Epithelial cell of esophagus (primary cell): ENCODE data around the gene CTNNA2.
A peak's percentile ranks its signal among the peaks of the same experiment; 100 is the strongest.

Source experiments
- DNase-seq: peaks from one replicate; pipeline ENCODE4 v3.0.0; 2010; ENCODE audit warnings: low read depth
- H3K4me3 ChIP-seq: 2 replicates; pipeline ENCODE4 v1.5.1; 2011; ENCODE audit warnings: mild to moderate bottlenecking, low read length, control low read depth
- TF ChIP-seq, protein P1 (sequence below): IDR thresholded peaks from 2 replicates; pipeline ENCODE4 v1.5.1; 2011; ENCODE audit warnings: low read depth, mild to moderate bottlenecking, low read length, control low read depth, inconsistent platforms; ENCODE audit not compliant: insufficient read depth; ENCODE audit errors: missing control alignments

CTNNA2 gene

DNA sequence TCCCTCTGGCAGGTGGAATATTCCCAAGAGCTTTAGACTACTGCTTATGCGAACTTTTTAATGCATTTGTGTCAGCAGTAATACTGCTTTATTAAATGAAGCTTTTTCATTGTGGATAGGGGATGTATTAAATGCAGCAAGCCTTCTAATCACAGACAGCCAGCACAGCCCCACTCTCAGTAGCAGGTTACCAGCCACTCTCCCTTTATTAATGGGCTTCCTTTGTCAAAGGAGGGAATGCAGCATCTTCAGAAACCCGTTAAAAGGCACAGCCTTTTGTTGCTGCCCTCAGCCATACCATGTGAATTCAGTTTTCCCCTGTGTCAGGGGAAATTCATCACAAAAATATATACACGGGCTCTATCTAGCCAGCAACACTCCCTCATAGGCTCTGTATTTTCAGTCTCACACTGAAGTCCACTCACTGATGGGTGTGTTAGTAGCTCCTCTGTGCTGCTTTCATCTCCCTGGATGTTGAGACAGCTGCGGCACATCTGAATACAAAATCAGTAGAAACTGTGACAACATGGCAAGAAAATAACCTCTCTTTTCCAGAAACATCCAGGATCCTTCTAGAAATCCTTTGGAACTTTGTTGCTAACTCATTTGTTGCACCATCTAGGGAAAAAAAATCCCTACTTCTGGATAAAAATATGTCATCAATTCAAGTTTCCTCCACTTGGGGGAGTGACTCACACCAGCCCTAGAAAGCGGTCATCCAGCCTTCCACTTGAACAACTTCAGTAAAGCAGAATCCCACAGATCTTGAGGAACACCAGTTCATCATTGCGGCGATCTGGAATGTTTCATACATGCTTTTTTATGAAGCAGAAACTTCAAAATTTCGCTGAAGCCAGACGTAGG lies 743.3 kb downstream of the CTNNA2 start:
- peak; percentile 10 for DNase-seq
- H3K4me3 ChIP-seq, result no peak overlapping the region
- TF ChIP-seq, protein P1, sequence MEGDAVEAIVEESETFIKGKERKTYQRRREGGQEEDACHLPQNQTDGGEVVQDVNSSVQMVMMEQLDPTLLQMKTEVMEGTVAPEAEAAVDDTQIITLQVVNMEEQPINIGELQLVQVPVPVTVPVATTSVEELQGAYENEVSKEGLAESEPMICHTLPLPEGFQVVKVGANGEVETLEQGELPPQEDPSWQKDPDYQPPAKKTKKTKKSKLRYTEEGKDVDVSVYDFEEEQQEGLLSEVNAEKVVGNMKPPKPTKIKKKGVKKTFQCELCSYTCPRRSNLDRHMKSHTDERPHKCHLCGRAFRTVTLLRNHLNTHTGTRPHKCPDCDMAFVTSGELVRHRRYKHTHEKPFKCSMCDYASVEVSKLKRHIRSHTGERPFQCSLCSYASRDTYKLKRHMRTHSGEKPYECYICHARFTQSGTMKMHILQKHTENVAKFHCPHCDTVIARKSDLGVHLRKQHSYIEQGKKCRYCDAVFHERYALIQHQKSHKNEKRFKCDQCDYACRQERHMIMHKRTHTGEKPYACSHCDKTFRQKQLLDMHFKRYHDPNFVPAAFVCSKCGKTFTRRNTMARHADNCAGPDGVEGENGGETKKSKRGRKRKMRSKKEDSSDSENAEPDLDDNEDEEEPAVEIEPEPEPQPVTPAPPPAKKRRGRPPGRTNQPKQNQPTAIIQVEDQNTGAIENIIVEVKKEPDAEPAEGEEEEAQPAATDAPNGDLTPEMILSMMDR, result peak; percentile 9

DNA sequence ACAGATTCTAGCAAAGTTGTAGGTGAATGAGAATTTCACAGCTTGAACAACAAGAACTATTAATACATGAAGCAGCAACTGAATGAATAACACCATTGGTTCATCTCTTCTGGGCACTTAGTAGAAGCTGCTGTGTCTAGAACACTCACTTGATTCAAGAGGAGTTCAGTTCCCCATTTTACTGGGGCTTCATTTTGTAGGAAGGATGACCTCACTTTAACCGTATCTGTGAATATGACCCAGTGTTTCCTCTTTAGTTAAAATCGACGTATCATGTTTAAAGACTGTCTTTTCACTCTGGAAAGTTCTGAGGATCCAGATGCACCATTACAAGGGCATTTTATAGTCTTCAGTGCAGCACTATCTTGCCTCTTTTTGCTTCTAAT lies 743.9 kb downstream of the CTNNA2 start:
- H3K4me3 ChIP-seq, result no peak overlapping the region
- TF ChIP-seq, protein P1, result no peak
- DNase-seq, result no peak

DNA sequence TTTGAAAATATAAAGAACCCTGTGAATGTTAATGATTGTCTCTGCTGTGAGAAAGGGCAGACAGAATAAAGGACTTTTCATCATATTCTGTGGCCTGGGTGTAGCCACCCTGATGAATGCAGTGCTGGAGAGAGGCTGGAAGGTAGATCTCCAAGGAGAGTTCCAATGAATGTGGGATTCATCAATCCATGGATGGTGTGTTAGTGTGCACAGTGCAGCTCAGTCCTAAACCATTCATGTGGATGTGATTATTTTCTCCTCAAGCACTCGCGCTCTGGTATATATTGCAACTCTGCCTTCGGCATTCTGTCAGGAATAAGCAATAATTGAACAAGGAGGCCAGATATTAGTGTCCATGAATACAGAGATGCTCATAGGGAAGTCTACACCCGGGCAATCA lies 744.6 kb downstream of the CTNNA2 start:
- TF ChIP-seq, protein P1, result no peak
- no peak for DNase-seq
- no peak overlapping the region for H3K4me3 ChIP-seq

DNA sequence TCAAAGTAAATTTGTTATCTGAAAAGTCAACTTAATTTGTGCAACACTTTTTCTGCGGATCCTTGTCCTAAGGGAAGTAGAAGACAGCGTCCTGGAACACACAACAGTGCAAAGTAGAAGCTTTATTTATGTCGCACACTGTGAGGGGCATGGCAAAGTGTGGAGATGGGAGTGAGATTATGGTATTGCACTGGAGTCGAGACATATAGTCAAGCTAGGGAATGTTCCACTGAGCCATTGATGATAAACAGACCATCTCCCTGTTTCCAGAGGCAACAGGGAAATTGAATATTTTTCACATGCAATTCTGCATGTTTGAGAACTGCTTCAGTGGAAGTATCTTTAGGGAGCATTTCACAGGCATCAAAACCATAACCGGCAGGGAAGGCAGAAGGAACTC lies 745.5 kb downstream of the CTNNA2 start:
- TF ChIP-seq, protein P1, result no peak
- no peak for DNase-seq
- H3K4me3 ChIP-seq, result no peak overlapping the region

DNA sequence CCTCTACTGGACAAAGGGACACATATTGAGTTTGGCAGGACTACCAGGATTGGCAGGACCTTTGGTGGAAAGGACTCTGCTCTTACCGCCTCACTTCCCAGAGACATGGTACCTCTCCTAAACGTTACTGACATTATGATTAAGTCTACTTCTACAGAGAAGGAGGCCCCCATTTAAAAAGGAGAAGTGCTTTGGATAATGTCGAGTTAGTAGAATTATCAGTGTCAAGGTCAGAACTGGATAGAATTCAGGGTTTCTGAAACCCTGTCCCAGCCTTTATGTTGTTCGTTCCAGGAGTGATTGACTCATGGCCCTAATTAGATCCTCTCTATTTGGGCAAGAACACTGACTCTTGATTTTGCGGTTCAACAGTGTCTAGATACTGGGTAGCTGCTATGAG lies 745.9 kb downstream of the CTNNA2 start:
- TF ChIP-seq, protein P1, result no peak
- H3K4me3 ChIP-seq, result no peak overlapping the region
- no peak for DNase-seq

DNA sequence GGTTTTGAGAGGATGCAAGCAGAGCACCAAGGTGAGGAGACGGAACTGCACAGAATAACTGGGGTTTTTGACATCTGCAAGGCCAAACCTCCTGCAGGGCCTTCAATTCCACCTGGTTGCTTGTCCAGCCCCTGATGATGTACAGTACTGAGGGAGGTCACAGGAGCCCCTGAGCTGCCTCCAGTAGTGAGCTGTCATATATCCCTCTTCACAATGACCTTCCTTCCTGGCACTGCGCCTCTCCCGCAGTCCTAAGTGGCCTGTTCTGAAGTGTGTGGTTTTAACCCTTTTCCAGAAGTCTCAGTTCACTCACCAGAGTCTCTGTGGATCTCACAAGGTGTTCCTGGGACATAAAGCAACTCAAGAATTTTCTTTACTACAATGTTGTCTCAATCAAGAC lies 746.4 kb downstream of the CTNNA2 start:
- no peak for DNase-seq
- H3K4me3 ChIP-seq, result no peak overlapping the region
- TF ChIP-seq, protein P1, result no peak

DNA sequence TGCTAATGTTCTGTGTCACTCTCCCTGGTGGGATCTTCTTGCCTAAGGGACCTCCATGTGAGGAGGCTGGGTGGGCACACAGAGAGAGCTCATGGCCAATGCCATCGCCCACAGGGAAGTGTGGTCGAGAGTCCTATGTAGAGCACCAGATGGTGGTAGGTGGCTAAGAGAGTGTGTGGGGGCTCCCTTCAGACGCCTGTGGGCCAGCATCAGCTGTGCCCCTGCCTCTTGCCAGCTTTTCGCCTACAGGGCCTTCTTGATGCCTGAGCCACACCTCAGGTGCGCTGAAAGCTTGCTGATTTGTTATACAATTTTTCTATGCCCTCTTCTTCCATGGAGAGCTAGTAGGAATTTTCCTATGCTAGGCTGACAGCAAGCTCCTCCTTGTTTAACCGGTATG lies 753.4 kb downstream of the CTNNA2 start:
- TF ChIP-seq, protein P1, result no peak
- no peak overlapping the region for H3K4me3 ChIP-seq
- no peak for DNase-seq
